H1 (cell line): ENCODE measurements around the gene TECPR2. TPM values are rescaled to one million over a fixed set of nuclear protein-coding genes. Genes with fewer than 3 reads are reported as not detected.

Experiments used
- HDAC6 ChIP-seq: IDR thresholded peaks from one replicate; pipeline ENCODE4 v1.7.1; 2012; ENCODE audit warnings: low read depth, mild to moderate bottlenecking, inconsistent platforms, low read length, moderate library complexity
- SP4 ChIP-seq: IDR thresholded peaks from 2 replicates; pipeline ENCODE4 v1.6.1; 2012; ENCODE audit warnings: low read length, inconsistent platforms
- polyA plus RNA-seq, 7 experiments: library from polyadenylated mRNA; depleted of rRNA in 3 of 7; stranded (reverse) in 5 of 7; unstranded in 2 of 7; fragments of >200 nt in 5 of 7; fragments of 200-250 nt in 2 of 7; gene quantifications; 1 replicate in 5 of 7; 2 replicates in 1 of 7; 4 replicates in 1 of 7; pipeline versions ENCODE4 v1.2.1 to v1.2.3, GENCODE V29; 2011 to 2013; ENCODE audit warnings: missing spikeins in 2 of 7, mixed read lengths in 2 of 7
- total RNA-seq: library from RNA; stranded (reverse); fragmentation: NEBNext Ultra II Directional; extraction: Animal tissue kit (Norgen Biotek cat#: 25700); gene quantifications from 2 replicates; pipeline ENCODE4 v1.2.1, GENCODE V29; 2021

TECPR2 gene
- total and polyA plus RNA-seq, 2 of the 8 experiments (the other 6 are each of a cell fraction or from before 2014, with no cell fraction given): 6.8 to 19.4 TPM

DNA sequence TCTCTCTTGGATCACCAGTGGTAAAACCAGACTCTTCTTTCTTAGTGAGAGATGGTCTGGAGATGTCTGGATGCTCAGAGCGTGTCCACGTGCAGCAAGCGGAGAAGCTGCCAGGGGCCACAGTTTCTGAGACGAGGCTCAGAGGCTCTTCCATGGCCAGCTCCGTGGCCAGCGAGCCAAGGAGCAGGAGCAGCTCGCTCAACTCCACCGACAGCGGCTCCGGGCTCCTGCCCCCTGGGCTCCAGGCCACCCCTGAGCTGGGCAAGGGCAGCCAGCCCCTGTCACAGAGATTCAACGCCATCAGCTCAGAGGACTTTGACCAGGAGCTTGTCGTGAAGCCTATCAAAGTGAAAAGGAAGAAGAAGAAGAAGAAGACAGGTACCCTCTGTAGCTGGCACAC, 69.0 kb downstream of the TECPR2 start (continued):
- TF ChIP-seq SP4: no peak
- TF ChIP-seq HDAC6: no peak
